Measurements from ENCODE around the gene CNR2. TPM values are rescaled to one million over a fixed set of nuclear protein-coding genes. Genes with fewer than 3 reads are reported as not detected.

CNR2 gene
- total RNA-seq, 2 experiments from 2014 or later: 0.25 TPM

- TF ChIP-seq CTCF (IDR thresholded peaks at IDR 0.05): no peak
- Mint-ChIP-seq H3K27ac (no peak overlapping the region), H3K36me3 (ENCODE audit: low read depth) (no peaks in the 10 kb centered on the region), H3K27me3 (no peaks in the 10 kb centered on the region), H3K4me3 (no peak overlapping the region), H3K4me1 (ENCODE audit: low read depth) (no peaks in the 10 kb centered on the region), H3K9me3 (no peaks in the 10 kb centered on the region)
- intact Hi-C loops (cut with micrococcal nuclease): no loop called here
- ChIA-PET CTCF (no interaction called here), POLR2A (no interaction called here)
- DNase-seq: no peak
- no peak for ATAC-seq
Observed at GRCh38 chr1:23889074-23889473, 24.1 kb downstream of the CNR2 start.

- Mint-ChIP-seq H3K36me3 (ENCODE audit: low read depth) (no peaks in the 10 kb centered on the region), H3K27ac (no peak overlapping the region), H3K4me3 (no peak overlapping the region), H3K9me3 (no peaks in the 10 kb centered on the region), H3K27me3 (no peaks in the 10 kb centered on the region), H3K4me1 (ENCODE audit: low read depth) (no peaks in the 10 kb centered on the region)
- CTCF ChIA-PET: no interaction called here
- TF ChIP-seq CTCF (IDR thresholded peaks at IDR 0.05): no peak
- POLR2A ChIA-PET: no interaction called here
- intact Hi-C loops (cut with micrococcal nuclease): no loop called here
- DNase-seq: no peak
- no peak for ATAC-seq
Observed at GRCh38 chr1:23885222-23885621, 27.9 kb downstream of the CNR2 start.

- CTCF ChIA-PET: interaction anchor here (0.9 to 2.0 kb wide), 4 partner anchors 17 to 65 kb away, joined by 3 to 4 read pairs (median 3); no protein-coding TSS in a partner anchor
- no peak for TF ChIP-seq CTCF (IDR thresholded peaks at IDR 0.05)
- POLR2A ChIA-PET: no interaction called here
- no peak overlapping the region for H3K4me3 Mint-ChIP-seq
- no peak for ATAC-seq
- intact Hi-C loops (cut with micrococcal nuclease): no loop called here
- no peak overlapping the region for H3K27ac Mint-ChIP-seq
- H3K9me3 Mint-ChIP-seq: peaks cover 11% of the 10 kb centered on the region
- peaks cover 7% of the 10 kb centered on the region for H3K36me3 Mint-ChIP-seq (ENCODE audit: low read depth)
- no peaks in the 10 kb centered on the region for H3K4me1 Mint-ChIP-seq (ENCODE audit: low read depth)
- no peaks in the 10 kb centered on the region for H3K27me3 Mint-ChIP-seq
- no peak for DNase-seq
Observed at GRCh38 chr1:23882746-23883145, 30.4 kb downstream of the CNR2 start.

- ATAC-seq: no peak
- ChIA-PET POLR2A (interaction anchor here (0.9 kb wide), 1 partner anchor 29 kb away, joined by 7 read pairs; no protein-coding TSS in a partner anchor), CTCF (interaction anchor here (0.7 to 3.8 kb wide), 2 partner anchors 37 to 70 kb away, joined by 3 to 16 read pairs; no protein-coding TSS in a partner anchor)
- Mint-ChIP-seq H3K27me3 (no peaks in the 10 kb centered on the region), H3K36me3 (ENCODE audit: low read depth) (peaks cover 7% of the 10 kb centered on the region), H3K27ac (no peak overlapping the region), H3K9me3 (peaks cover 16% of the 10 kb centered on the region), H3K4me1 (ENCODE audit: low read depth) (no peaks in the 10 kb centered on the region), H3K4me3 (no peak overlapping the region)
- no peak for DNase-seq
- TF ChIP-seq CTCF (IDR thresholded peaks at IDR 0.05): no peak
- intact Hi-C loops (cut with micrococcal nuclease): no loop called here
Observed at GRCh38 chr1:23879809-23880208, 33.4 kb downstream of the CNR2 start.

GRCh38 chr1:23878668-23879067 lies 34.5 kb downstream of the CNR2 start:
- Mint-ChIP-seq H3K27me3 (no peaks in the 10 kb centered on the region), H3K27ac (no peak overlapping the region), H3K36me3 (ENCODE audit: low read depth) (peaks cover 7% of the 10 kb centered on the region), H3K9me3 (peaks cover 16% of the 10 kb centered on the region), H3K4me3 (no peak overlapping the region), H3K4me1 (ENCODE audit: low read depth) (no peaks in the 10 kb centered on the region)
- no peak for ATAC-seq
- DNase-seq: no peak
- POLR2A ChIA-PET: interaction anchor here (1.3 kb wide), 1 partner anchor 18 kb away, joined by 5 read pairs; no protein-coding TSS in a partner anchor
- intact Hi-C loops (cut with micrococcal nuclease): no loop called here
- CTCF ChIA-PET: interaction anchor here (0.9 to 3.8 kb wide), 4 partner anchors 31 to 87 kb away, joined by 3 to 16 read pairs (median 4); partner anchors contain the start of gene HMGCL
- no peak for TF ChIP-seq CTCF (IDR thresholded peaks at IDR 0.05)

Data from activated CD8-positive, alpha-beta T cell treated with anti-CD3 and anti-CD28 coated beads for 36 hours (primary cell).